ENCODE results near the gene HOXD10. TPM values are rescaled to one million over a fixed set of nuclear protein-coding genes. Genes with fewer than 3 reads are reported as not detected.
A peak's percentile ranks its signal among the peaks of the same experiment; 100 is the strongest.

HOXD10 gene
- total RNA-seq, 1 experiment from 2014 or later = 2.2 TPM

GRCh38 chr2:176088048-176088936 lies 28.3 kb upstream of the HOXD10 start:
- peak overlapping the region; percentile 40 for H3K4me3 ChIP-seq
- H3K4me1 ChIP-seq = no peaks in the 10 kb centered on the region
- DNase-seq = peak; percentile 62 to 78
- H3K36me3 ChIP-seq = no peaks in the 10 kb centered on the region
- no peaks in the 10 kb centered on the region for H3K9me3 ChIP-seq (replicated peaks)
- H3K27me3 ChIP-seq = no peaks in the 10 kb centered on the region; the same call in 1 of the 2 replicates
- no peak overlapping the region for H3K27ac ChIP-seq

- Histone ChIP-seq H3K4me3 (no peak overlapping the region), H3K27me3 (no peaks in the 10 kb centered on the region; the same call in 1 of the 2 replicates), H3K9me3 (replicated peaks) (no peaks in the 10 kb centered on the region), H3K27ac (no peak overlapping the region), H3K4me1 (no peaks in the 10 kb centered on the region), H3K36me3 (no peaks in the 10 kb centered on the region)
- no peak for DNase-seq
These were observed 27.4 kb upstream of the HOXD10 start for GRCh38 chr2:176088937-176089842.

- H3K27me3 ChIP-seq = no peaks in the 10 kb centered on the region; the same call in 1 of the 2 replicates
- H3K9me3 ChIP-seq (replicated peaks) = no peaks in the 10 kb centered on the region
- H3K27ac ChIP-seq = no peak overlapping the region
These were observed 26.7 kb upstream of the HOXD10 start for GRCh38 chr2:176089843-176090395.

GRCh38 chr2:176090862-176091261 lies 25.7 kb upstream of the HOXD10 start:
- Histone ChIP-seq H3K27ac (no peak overlapping the region), H3K4me3 (no peak overlapping the region), H3K27me3 (no peaks in the 10 kb centered on the region; the same call in 1 of the 2 replicates), H3K36me3 (no peaks in the 10 kb centered on the region), H3K4me1 (no peaks in the 10 kb centered on the region), H3K9me3 (replicated peaks) (no peaks in the 10 kb centered on the region)
- DNase-seq = no peak

More at GRCh38 chr2:176089843-176090395, 26.7 kb upstream of the HOXD10 start:
- Histone ChIP-seq H3K4me1 (no peaks in the 10 kb centered on the region), H3K4me3 (no peak overlapping the region), H3K36me3 (no peaks in the 10 kb centered on the region)
- no peak for DNase-seq

- Histone ChIP-seq H3K36me3 (no peaks in the 10 kb centered on the region), H3K4me3 (no peak overlapping the region), H3K27me3 (no peaks in the 10 kb centered on the region; the same call in 1 of the 2 replicates), H3K4me1 (no peaks in the 10 kb centered on the region), H3K9me3 (replicated peaks) (no peaks in the 10 kb centered on the region), H3K27ac (no peak overlapping the region)
- no peak for DNase-seq
These were observed 25.0 kb upstream of the HOXD10 start for GRCh38 chr2:176091329-176092258.

- no peaks in the 10 kb centered on the region for H3K9me3 ChIP-seq (replicated peaks)
- peak within 1 kb of the TSS; percentile 67 for H3K4me3 ChIP-seq
- H3K36me3 ChIP-seq = no peaks in the 10 kb centered on the region
- peak; percentile 65 to 66 for DNase-seq
- no peaks in the 10 kb centered on the region; the same call in 1 of the 2 replicates for H3K27me3 ChIP-seq
- H3K4me1 ChIP-seq = no peaks in the 10 kb centered on the region
- no peak within 1 kb of the TSS for H3K27ac ChIP-seq
These were observed 24.1 kb upstream of the HOXD10 start, which contains the start of gene HOXD13 for GRCh38 chr2:176092270-176093144. Gene HOXD13 (plus strand): TSS chr2:176092721. CDS start chr2:176092891, 170 bp downstream.

- Histone ChIP-seq H3K9me3 (replicated peaks) (no peaks in the 10 kb centered on the region), H3K36me3 (no peaks in the 10 kb centered on the region), H3K27me3 (no peaks in the 10 kb centered on the region; the same call in 1 of the 2 replicates), H3K4me1 (no peaks in the 10 kb centered on the region), H3K4me3 (peak overlapping the region; percentile 67), H3K27ac (no peak overlapping the region)
- DNase-seq = peak; percentile 60 to 69
These were observed 23.3 kb upstream of the HOXD10 start for GRCh38 chr2:176093145-176093897.

GRCh38 chr2:176093898-176094249 lies 22.7 kb upstream of the HOXD10 start:
- Histone ChIP-seq H3K4me3 (peak overlapping the region; percentile 67), H3K27ac (no peak overlapping the region), H3K9me3 (replicated peaks) (no peaks in the 10 kb centered on the region), H3K4me1 (no peaks in the 10 kb centered on the region), H3K36me3 (no peaks in the 10 kb centered on the region), H3K27me3 (no peaks in the 10 kb centered on the region; the same call in 1 of the 2 replicates)
- no peak for DNase-seq

GRCh38 chr2:176094349-176094748 lies 22.2 kb upstream of the HOXD10 start:
- H3K9me3 ChIP-seq (replicated peaks) = no peaks in the 10 kb centered on the region
- H3K27ac ChIP-seq = no peak overlapping the region
- H3K4me1 ChIP-seq = no peaks in the 10 kb centered on the region
- H3K27me3 ChIP-seq = no peaks in the 10 kb centered on the region; the same call in 1 of the 2 replicates
- H3K4me3 ChIP-seq = peak overlapping the region; percentile 67
- DNase-seq = no peak
- H3K36me3 ChIP-seq = no peaks in the 10 kb centered on the region

- DNase-seq = no peak
- H3K9me3 ChIP-seq (replicated peaks) = no peaks in the 10 kb centered on the region
- no peaks in the 10 kb centered on the region for H3K36me3 ChIP-seq
- no peak overlapping the region for H3K27ac ChIP-seq
- H3K27me3 ChIP-seq = no peaks in the 10 kb centered on the region; the same call in 1 of the 2 replicates
- no peaks in the 10 kb centered on the region for H3K4me1 ChIP-seq
- H3K4me3 ChIP-seq = no peak overlapping the region
These were observed 21.2 kb upstream of the HOXD10 start for GRCh38 chr2:176095421-176095820.

GRCh38 chr2:176096243-176096985 lies 20.2 kb upstream of the HOXD10 start:
- DNase-seq = peak in 1 of 2 experiments; percentile 44
- Histone ChIP-seq H3K27ac (peak overlapping the region; percentile 65), H3K4me3 (peak overlapping the region; percentile 73), H3K36me3 (no peaks in the 10 kb centered on the region), H3K27me3 (no peaks in the 10 kb centered on the region; the same call in 1 of the 2 replicates), H3K9me3 (replicated peaks) (no peaks in the 10 kb centered on the region), H3K4me1 (no peaks in the 10 kb centered on the region)

All from SJCRH30 (cell line).